Measurements from ENCODE around the gene BRD4.

DNA sequence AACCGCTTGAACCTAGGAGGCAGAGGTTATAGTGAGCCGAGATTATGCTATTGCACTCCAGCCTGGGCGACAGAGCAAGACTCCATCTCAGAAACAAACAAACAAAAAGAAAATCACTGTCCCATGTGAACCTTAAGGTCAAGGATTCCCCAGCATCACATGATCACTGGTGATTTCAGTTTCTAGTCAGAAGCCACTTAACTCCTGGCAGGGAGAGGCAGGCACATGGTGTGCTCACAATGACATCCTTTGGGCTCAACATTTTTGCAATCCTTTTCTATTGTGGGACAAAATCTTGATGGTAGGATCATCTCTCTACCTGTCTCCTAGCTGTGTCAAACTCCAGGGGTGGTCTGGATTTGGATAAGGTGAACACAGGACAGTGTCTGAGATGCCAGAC is 35.1 kb upstream of the BRD4 start:
- no peak for TF ChIP-seq CTCF (IDR thresholded peaks at IDR 0.05)
- TF ChIP-seq POLR2A (IDR thresholded peaks at IDR 0.05), result no peak
